HepG2 (cell line): ENCODE results near the gene PRDX2. TPM values are rescaled to one million over a fixed set of nuclear protein-coding genes. Genes with fewer than 3 reads are reported as not detected.

Source experiments
- CBX5 ChIP-seq: sonication (generic); formaldehyde crosslinking; IDR thresholded peaks from 2 replicates; pipeline ENCODE4 v1.4.0; 2020; ENCODE audit warnings: missing genetic modification reagents, borderline replicate concordance
- CREB1 ChIP-seq, 2 experiments: fragments of 450-650 bp in 1 of 2; IDR thresholded peaks; 2 replicates each; pipeline ENCODE4 v1.6.1; 2016 to 2017; ENCODE audit warnings: control low read depth in 1 of 2, mild to moderate bottlenecking in 1 of 2, missing compliant biosample characterization in 1 of 2, missing genetic modification characterization in 1 of 2
- FOXJ3 ChIP-seq: sonication (generic); formaldehyde crosslinking; IDR thresholded peaks from 2 replicates; pipeline ENCODE4 v1.4.0; 2020; ENCODE audit warnings: missing genetic modification reagents, mild to moderate bottlenecking, borderline replicate concordance
- HES4 ChIP-seq: sonication (generic); formaldehyde crosslinking; IDR thresholded peaks from 2 replicates; pipeline ENCODE4 v1.9.0; 2021; ENCODE audit warnings: mild to moderate bottlenecking, missing genetic modification reagents, borderline replicate concordance
- HMG20B ChIP-seq: conservative IDR thresholded peaks from 2 replicates; pipeline ENCODE4 v1.6.1; 2016; ENCODE audit warnings: missing genetic modification reagents, missing compliant biosample characterization
- IKZF5 ChIP-seq: IDR thresholded peaks from 2 replicates; pipeline ENCODE4 v1.6.1; 2018; ENCODE audit warnings: missing genetic modification reagents, mild to moderate bottlenecking, missing compliant biosample characterization
- IRX3 ChIP-seq: sonication (generic); formaldehyde crosslinking; IDR thresholded peaks from 2 replicates; pipeline ENCODE4 v1.8.1; 2023; ENCODE audit warnings: mild to moderate bottlenecking, low read depth, missing genetic modification reagents, borderline replicate concordance
- JUNB ChIP-seq: sonication (generic); formaldehyde crosslinking; IDR thresholded peaks from 2 replicates; pipeline ENCODE4 v1.8.0; 2022; ENCODE audit warnings: missing genetic modification reagents, mild to moderate bottlenecking, borderline replicate concordance
- KLF9 ChIP-seq: IDR thresholded peaks from 2 replicates; pipeline ENCODE4 v1.6.1; 2016; ENCODE audit warnings: low read depth
- PAX8 ChIP-seq: sonication (generic); formaldehyde crosslinking; IDR thresholded peaks from 2 replicates; pipeline ENCODE4 v1.8.0; 2022; ENCODE audit warnings: mild to moderate bottlenecking, missing genetic modification reagents, borderline replicate concordance
- RELA ChIP-seq: sonication (generic); formaldehyde crosslinking; IDR thresholded peaks from 2 replicates; pipeline ENCODE4 v1.4.0; 2020; ENCODE audit warnings: missing genetic modification reagents
- SOX6 ChIP-seq, 2 experiments: fragments of 450-650 bp in 1 of 2; sonication (generic) in 1 of 2; formaldehyde crosslinking in 1 of 2; IDR thresholded peaks; 2 replicates each; pipeline versions ENCODE4 v1.4.0 to v1.6.1; 2017 to 2020; ENCODE audit warnings: antibody characterized with exemption in 1 of 2, mild to moderate bottlenecking in 1 of 2, missing genetic modification reagents in 1 of 2
- TBX3 ChIP-seq: fragments of 450-650 bp; IDR thresholded peaks from 2 replicates; pipeline ENCODE4 v1.6.1; 2017; ENCODE audit warnings: antibody characterized with exemption, mild to moderate bottlenecking, inconsistent platforms, borderline replicate concordance
- TEAD3 ChIP-seq: optimal IDR thresholded peaks from 2 replicates; pipeline ENCODE3; 2016; ENCODE audit warnings: borderline replicate concordance
- TFDP2 ChIP-seq: sonication (generic); formaldehyde crosslinking; IDR thresholded peaks from 2 replicates; pipeline ENCODE4 v1.4.0; 2020; ENCODE audit warnings: missing genetic modification reagents
- THAP9 ChIP-seq: sonication (generic); formaldehyde crosslinking; IDR thresholded peaks from 2 replicates; pipeline ENCODE4; 2020; ENCODE audit warnings: missing genetic modification reagents, mild to moderate bottlenecking, borderline replicate concordance
- ZNF256 ChIP-seq: sonication (generic); formaldehyde crosslinking; conservative IDR thresholded peaks from 2 replicates; pipeline ENCODE4 v1.4.0; 2020; ENCODE audit warnings: missing genetic modification reagents
- ZNF382 ChIP-seq: sonication (generic); formaldehyde crosslinking; IDR thresholded peaks from 2 replicates; pipeline ENCODE4 v1.5.0; 2020; ENCODE audit warnings: missing genetic modification reagents, mild to moderate bottlenecking, borderline replicate concordance
- ZNF484 ChIP-seq: sonication (generic); formaldehyde crosslinking; IDR thresholded peaks from 2 replicates; pipeline ENCODE4 v1.5.1; 2020; ENCODE audit warnings: mild to moderate bottlenecking, low read depth, missing genetic modification reagents, borderline replicate concordance
- ZNF547 ChIP-seq: sonication (generic); formaldehyde crosslinking; IDR thresholded peaks from 2 replicates; pipeline ENCODE4 v1.5.1; 2020; ENCODE audit warnings: mild to moderate bottlenecking, missing genetic modification reagents
- ZNF570 ChIP-seq: sonication (generic); formaldehyde crosslinking; IDR thresholded peaks from 2 replicates; pipeline ENCODE4 v1.4.0; 2020; ENCODE audit warnings: mild to moderate bottlenecking, missing genetic modification reagents, borderline replicate concordance
- ZNF644 ChIP-seq: IDR thresholded peaks from 2 replicates; pipeline ENCODE4 v1.6.1; 2016; ENCODE audit warnings: low read depth
- polyA plus RNA-seq, 8 experiments: library from polyadenylated mRNA; depleted of rRNA in 3 of 8; stranded (reverse) in 7 of 8; unstranded in 1 of 8; fragments of >200 nt; fragmentation: Illumina TruSeq in 4 of 8; extraction: Trizol in 4 of 8; gene quantifications; 2 replicates each; pipeline versions ENCODE4 v1.2.1 to v1.2.3, GENCODE V29; 2011 to 2016; ENCODE audit warnings: low read depth in 4 of 8, missing spikeins in 1 of 8, mixed read lengths in 1 of 8; ENCODE audit not compliant: insufficient read depth in 1 of 8
- total RNA-seq, 5 experiments: library from RNA; depleted of rRNA; stranded (reverse); fragments of >200 nt; fragmentation: Illumina TruSeq; extraction: Trizol; gene quantifications; 2 replicates each; pipeline ENCODE4 v1.2.3, GENCODE V29; 2016; ENCODE audit warnings: low read depth in 1 of 5

Gene PRDX2
- total and polyA plus RNA-seq, 2 of the 13 experiments (the other 11 are each of a cell fraction or from before 2014, with no cell fraction given) = 218 to 381 TPM

GRCh38 chr19:12796146-12797071 lies 5.2 kb downstream of the PRDX2 start (continued):
- TF ChIP-seq KLF9 (CRISPR knock-in tag) (no peak), ZNF547 (CRISPR knock-in tag) (no peak), CBX5 (peak; percentile 80; the same call in 1 of the 2 replicates), FOXJ3 (CRISPR knock-in tag) (no peak), IRX3 (CRISPR knock-in tag) (no peak), HES4 (no peak), SOX6 (IDR thresholded peaks at IDR 0.05) (no peak), SOX6 (CRISPR knock-in tag; IDR thresholded peaks at IDR 0.05) (no peak), TEAD3 (CRISPR knock-in tag) (peak; percentile 59), ZNF382 (CRISPR knock-in tag) (no peak), JUNB (CRISPR knock-in tag) (no peak), IKZF5 (peak; percentile 62; the same call in 1 of the 2 replicates), TBX3 (no peak), THAP9 (no peak), CREB1 (IDR thresholded peaks at IDR 0.05) (no peak), CREB1 (CRISPR knock-in tag; IDR thresholded peaks at IDR 0.05) (no peak), PAX8 (CRISPR knock-in tag) (no peak), ZNF256 (no peak), ZNF484 (CRISPR knock-in tag) (no peak), HMG20B (CRISPR knock-in tag) (no peak), ZNF570 (CRISPR knock-in tag) (no peak), TFDP2 (CRISPR knock-in tag) (no peak), ZNF644 (CRISPR knock-in tag) (no peak), RELA (peak; percentile 79)
